ENCODE measurements around the gene SET. TPM values are rescaled to one million over a fixed set of nuclear protein-coding genes. Genes with fewer than 3 reads are reported as not detected.
A peak's percentile ranks its signal among the peaks of the same experiment; 100 is the strongest.

SET gene
- total and polyA plus RNA-seq, 2 of the 8 experiments (the other 6 are each of a cell fraction or from before 2014, with no cell fraction given) = 466 to 1,345 TPM

DNA sequence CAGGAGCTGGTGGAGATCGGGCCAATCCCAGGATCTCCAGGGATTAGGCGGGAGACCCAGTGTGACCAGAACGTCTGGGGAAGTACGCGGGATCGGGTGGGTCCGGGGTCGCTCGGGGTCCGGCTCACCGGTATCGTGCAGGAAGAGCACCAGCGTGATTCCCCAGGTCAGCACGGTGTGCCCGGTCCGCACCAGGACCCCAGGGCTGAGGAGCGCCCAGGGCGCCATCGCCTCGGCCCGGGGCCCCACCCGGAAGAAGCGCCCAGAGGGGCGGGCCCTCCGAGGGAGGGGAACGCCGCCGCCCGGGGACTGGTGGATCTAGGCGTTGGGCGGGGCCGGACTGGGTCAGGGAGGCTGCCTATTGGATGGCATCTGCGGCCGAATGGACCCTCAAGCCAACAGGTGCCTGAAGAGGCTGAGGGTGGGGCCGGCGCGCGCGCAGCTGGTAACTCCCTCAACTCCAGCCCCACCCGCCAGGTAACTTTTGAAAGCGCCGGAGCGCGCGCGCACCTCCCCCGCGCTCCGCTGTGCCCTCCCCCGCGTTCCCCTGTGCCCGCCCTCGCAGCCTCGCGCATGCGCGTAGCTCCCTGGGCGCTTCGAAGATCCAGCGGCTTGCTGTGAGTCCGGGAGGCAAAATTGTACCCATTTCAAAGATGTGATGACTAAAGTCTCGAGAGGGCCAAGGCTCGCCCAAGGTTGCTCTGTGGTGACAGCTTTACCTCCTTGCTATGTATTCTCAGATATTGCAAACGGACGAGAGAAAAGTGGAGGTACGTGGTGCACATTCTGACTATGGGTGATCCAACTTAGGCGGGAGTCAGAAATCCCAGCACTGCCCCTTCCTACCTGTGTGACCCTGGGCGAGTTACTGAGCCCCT, 35.1 kb downstream of the SET start, which contains the start of gene ZDHHC12:
ZDHHC12 (minus strand) TSS at position 262 of the 878 bp plus-strand sequence; CDS start at position 228, 34 bp downstream.
- H3K18ac ChIP-seq (ENCODE audit: extremely low read depth, low read length) = peak within 1 kb of the TSS; percentile 83
- peaks cover 3% of the 10 kb centered on the region; the same call in 1 of the 2 replicates for H3K79me1 ChIP-seq (ENCODE audit: low read depth, low read length)
- H2AFZ ChIP-seq (ENCODE audit: low read length) = no peak within 1 kb of the TSS
- peak within 1 kb of the TSS; percentile 84 to 85 for H3K4me2 ChIP-seq (ENCODE audit: insufficient read depth in 1 of 2, low read depth in 2 of 2, low read length in 2 of 2)
- H3K4me1 ChIP-seq (replicated peaks in 1 of 4; ENCODE audit: control insufficient read depth in 3 of 4, insufficient read depth in 4 of 4, low read length in 3 of 4) = peaks cover 0 to 3% (median 0%) of the 10 kb centered on the region in 4 experiments; a peak in 3 of 7 replicates
- H3K23me2 ChIP-seq (ENCODE audit: low read depth, low read length) = peaks cover 4% of the 10 kb centered on the region
- H2BK15ac ChIP-seq (ENCODE audit: low read length) = no peak within 1 kb of the TSS
- peak within 1 kb of the TSS; percentile 94 for H3K4ac ChIP-seq (replicated peaks; ENCODE audit: insufficient read length, low read depth, low read length)
- peak within 1 kb of the TSS; percentile 79 for H4K5ac ChIP-seq (ENCODE audit: insufficient read length, low read depth, low read length)
- no peaks in the 10 kb centered on the region for H3K27me3 ChIP-seq (replicated peaks in 1 of 4; ENCODE audit: control insufficient read depth in 3 of 4, extremely low read depth in 1 of 4, insufficient read depth in 3 of 4, low read length in 3 of 4)
- peaks cover 0 to 2% of the 10 kb centered on the region in 2 experiments for H4K20me1 ChIP-seq (replicated peaks in 1 of 2; ENCODE audit: control insufficient read depth in 1 of 2, insufficient read depth in 2 of 2, low read length in 2 of 2)
- H4K8ac ChIP-seq (ENCODE audit: extremely low read depth, insufficient read depth, low read length) = peak within 1 kb of the TSS; percentile 86; the same call in 1 of the 2 replicates
- peak within 1 kb of the TSS; percentile 46 for H3K27ac ChIP-seq (ENCODE audit: low read depth, low read length)
- H3K36me3 ChIP-seq (ENCODE audit: control insufficient read depth in 2 of 4, insufficient read depth in 4 of 4, low read length in 3 of 4) = peaks cover 0 to 15% (median 8%) of the 10 kb centered on the region in 4 experiments; a peak in 4 of 8 replicates
- 0 out of 2 replicates have a peak within 1 kb of the TSS, but pooled peaks have one; percentile 31 for H2BK12ac ChIP-seq (ENCODE audit: low read depth, low read length)
- H3K9me3 ChIP-seq (ENCODE audit: insufficient read depth in 2 of 2, low read depth in 1 of 2, low read length in 1 of 2) = no peaks in the 10 kb centered on the region
- ChIA-PET POLR2A (ENCODE audit: partially characterized antibody) (interaction anchor here (0.6 to 13.5 kb wide), 24 partner anchors 9 to 425 kb away, joined by 3 to 133 read pairs (median 4); partner anchors contain the start of genes ENDOG, PKN3, SET and ZER1), CTCF (ENCODE audit: partially characterized antibody) (interaction anchor here (0.6 to 1.4 kb wide), 7 partner anchors 9 to 821 kb away, joined by 3 to 11 read pairs (median 3); no protein-coding TSS in a partner anchor)
- H3K56ac ChIP-seq (replicated peaks; ENCODE audit: insufficient read length, low read depth, low read length) = no peak within 1 kb of the TSS
- H2BK120ac ChIP-seq (replicated peaks; ENCODE audit: low read depth, low read length) = no peak within 1 kb of the TSS
- FAIRE-seq (peak; percentile 19), DNase-seq (ENCODE audit: low read depth in 1 of 2, low spot score in 2 of 2) (peak; percentile 98)
- H3K9ac ChIP-seq (replicated peaks in 1 of 4; ENCODE audit: extremely low read depth in 1 of 4, low read depth in 3 of 4, low read length in 3 of 4) = peak within 1 kb of the TSS; percentile 78 to 85 (median 84)
- peak within 1 kb of the TSS; percentile 73 for H4K91ac ChIP-seq (replicated peaks; ENCODE audit: insufficient read length, low read length)
- H3K4me3 ChIP-seq (ENCODE audit: extremely low read depth in 1 of 4, insufficient read depth in 2 of 4, low read depth in 3 of 4, low read length in 4 of 4) = peak within 1 kb of the TSS; percentile 73 to 92 (median 90)
- H3K79me2 ChIP-seq (ENCODE audit: control insufficient read depth in 1 of 2, insufficient read depth in 2 of 2, low read length in 2 of 2) = no peaks in the 10 kb centered on the region
- peak within 1 kb of the TSS; percentile 66; the same call in 1 of the 2 replicates for H2BK5ac ChIP-seq (ENCODE audit: low read depth, low read length)
- WGBS, 2 experiments (ENCODE audit: extremely low coverage in 1 of 2, insufficient coverage in 1 of 2, insufficient read length in 1 of 2, insufficient replicate concordance in 2 of 2, low coverage in 1 of 2, low lambda C conversion rate in 2 of 2, missing lambda C conversion rate in 1 of 2) = 10% methylated on average over 31 of the region's 68 CpGs; no CpG with 5 or more reads in 1 of the 2 experiments
- no peak within 1 kb of the TSS for H3K23ac ChIP-seq (ENCODE audit: insufficient read length)
- H2BK20ac ChIP-seq (ENCODE audit: low read length) = no peak within 1 kb of the TSS
- no peak within 1 kb of the TSS for H3K14ac ChIP-seq (ENCODE audit: insufficient read length)
- H2AK5ac ChIP-seq (ENCODE audit: low read depth, low read length) = 0 out of 2 replicates have a peak within 1 kb of the TSS, but pooled peaks have one; percentile 60
- TF ChIP-seq TAF1 (IDR thresholded peaks at IDR 0.05; ENCODE audit: low read depth, low read length) (peak; percentile 62; the same call in 1 of the 2 replicates), EGR1 (IDR thresholded peaks at IDR 0.05; ENCODE audit: borderline replicate concordance, low read depth, low read length) (peak; percentile 97), PHF8 (conservative IDR thresholded peaks at IDR 0.05; ENCODE audit: low read depth, low read length) (peak; percentile 90), SP2 (IDR thresholded peaks at IDR 0.05; ENCODE audit: low read length) (peak; percentile 24; the same call in 1 of the 2 replicates), CHD2 (IDR thresholded peaks at IDR 0.05; ENCODE audit: low read length) (0 out of 2 replicates have a peak, but pooled peaks have one; percentile 37)
- TF ChIP-seq, protein P1, sequence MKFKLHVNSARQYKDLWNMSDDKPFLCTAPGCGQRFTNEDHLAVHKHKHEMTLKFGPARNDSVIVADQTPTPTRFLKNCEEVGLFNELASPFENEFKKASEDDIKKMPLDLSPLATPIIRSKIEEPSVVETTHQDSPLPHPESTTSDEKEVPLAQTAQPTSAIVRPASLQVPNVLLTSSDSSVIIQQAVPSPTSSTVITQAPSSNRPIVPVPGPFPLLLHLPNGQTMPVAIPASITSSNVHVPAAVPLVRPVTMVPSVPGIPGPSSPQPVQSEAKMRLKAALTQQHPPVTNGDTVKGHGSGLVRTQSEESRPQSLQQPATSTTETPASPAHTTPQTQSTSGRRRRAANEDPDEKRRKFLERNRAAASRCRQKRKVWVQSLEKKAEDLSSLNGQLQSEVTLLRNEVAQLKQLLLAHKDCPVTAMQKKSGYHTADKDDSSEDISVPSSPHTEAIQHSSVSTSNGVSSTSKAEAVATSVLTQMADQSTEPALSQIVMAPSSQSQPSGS (IDR thresholded peaks at IDR 0.05; ENCODE audit: low read length) = 0 out of 2 replicates have a peak, but pooled peaks have one; percentile 93
- TF ChIP-seq, protein P2, sequence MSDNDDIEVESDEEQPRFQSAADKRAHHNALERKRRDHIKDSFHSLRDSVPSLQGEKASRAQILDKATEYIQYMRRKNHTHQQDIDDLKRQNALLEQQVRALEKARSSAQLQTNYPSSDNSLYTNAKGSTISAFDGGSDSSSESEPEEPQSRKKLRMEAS (IDR thresholded peaks at IDR 0.05) = peak; percentile 66; the same call in 1 of the 2 replicates

All from H1 (cell line).